T-cell (primary cell): ENCODE results near the gene TTC12. TPM values are rescaled to one million over a fixed set of nuclear protein-coding genes. Genes with fewer than 3 reads are reported as not detected.

Source experiments
- ATAC-seq, 4 experiments: fragments of 200-7000 bp in 3 of 4; fragments of 150-1000 bp in 1 of 4; cut with Tn5 transposase; replicated peaks in 1 of 4; 1 replicate in 3 of 4; 2 replicates in 1 of 4; pipeline ENCODE4 v1.10.0; 2021; ENCODE audit warnings: moderate library complexity in 3 of 4, mild to moderate bottlenecking in 2 of 4, moderate number of reproducible peaks in 1 of 4
- CTCF ChIA-PET, 2 donors: fragments of 300-600 bp; sonication (Branson Sonifier 250); formaldehyde crosslinking; loops; one replicate each; lab custom pipeline; 2022; ENCODE audit warnings: antibody characterized with exemption in 2 of 2; lab: Charles Lee
- POLR2A ChIA-PET, 2 donors: fragments of 300-600 bp; sonication (Branson Sonifier 250); formaldehyde crosslinking; loops; one replicate each; lab custom pipeline; 2022; ENCODE audit warnings: antibody characterized with exemption in 2 of 2; lab: Charles Lee
- DNase-seq, 35 experiments: peaks; one replicate each; pipeline versions ENCODE4 v3.0.0 to v3.0.0-alpha.2; 2013 to 2023
- H3K27ac ChIP-seq: one replicate; pipeline ENCODE4 v1.5.1; 2013; ENCODE audit warnings: low read length
- H3K27me3 ChIP-seq, 2 experiments: replicated peaks in 1 of 2; 1 replicate in 1 of 2; 2 replicates in 1 of 2; pipeline versions ENCODE4 v1.6.1 to v1.7.0; 2013; ENCODE audit warnings: low read length in 1 of 2, mixed read lengths in 1 of 2; ENCODE audit not compliant: control insufficient read depth in 2 of 2, insufficient read depth in 2 of 2; ENCODE audit errors: extremely low read depth in 1 of 2
- H3K36me3 ChIP-seq, 2 donors: 1 replicate in 1 of 2; 2 replicates in 1 of 2; pipeline versions ENCODE4 v1.6.1 to v1.7.0; 2013; ENCODE audit warnings: low read length in 1 of 2; ENCODE audit not compliant: control insufficient read depth in 2 of 2, insufficient read depth in 1 of 2; ENCODE audit errors: extremely low read depth in 1 of 2
- H3K4me1 ChIP-seq, 2 experiments: 1 replicate in 1 of 2; 2 replicates in 1 of 2; pipeline versions ENCODE4 v1.6.1 to v1.7.0; 2013; ENCODE audit warnings: low read length in 2 of 2, mixed read lengths in 1 of 2; ENCODE audit not compliant: insufficient read depth in 2 of 2, control insufficient read depth in 1 of 2; ENCODE audit errors: extremely low read depth in 1 of 2
- H3K4me3 ChIP-seq, 2 donors: 1 replicate in 1 of 2; 2 replicates in 1 of 2; pipeline versions ENCODE4 v1.5.1 to v1.7.0; 2013; ENCODE audit warnings: mild to moderate bottlenecking in 2 of 2, low read length in 1 of 2, moderate library complexity in 1 of 2; ENCODE audit not compliant: control insufficient read depth in 1 of 2; ENCODE audit errors: extremely low read depth in 1 of 2
- H3K9me3 ChIP-seq: 2 replicates; pipeline ENCODE4 v1.7.0; 2013
- H3K27ac Mint-ChIP-seq, 2 donors: one replicate each; pipeline ENCODE4 v1.8.0; 2020 to 2021; ENCODE audit warnings: mild to moderate bottlenecking in 2 of 2, mixed read lengths in 2 of 2
- H3K27me3 Mint-ChIP-seq, 2 donors: one replicate each; pipeline ENCODE4 v1.8.0; 2021 to 2022; ENCODE audit warnings: mixed read lengths in 2 of 2
- H3K36me3 Mint-ChIP-seq: one replicate; pipeline ENCODE4 v1.8.0; 2021; ENCODE audit warnings: mixed read lengths
- H3K4me1 Mint-ChIP-seq, 3 donors: one replicate each; pipeline ENCODE4 v1.8.0; 2020 to 2022; ENCODE audit warnings: mixed read lengths in 3 of 3, mild to moderate bottlenecking in 1 of 3
- H3K4me3 Mint-ChIP-seq, 3 donors: one replicate each; pipeline ENCODE4 v1.8.0; 2020 to 2022; ENCODE audit warnings: mild to moderate bottlenecking in 3 of 3, mixed read lengths in 3 of 3, moderate library complexity in 3 of 3
- H3K9me3 Mint-ChIP-seq, 3 donors: one replicate each; pipeline ENCODE4 v1.8.0; 2020 to 2022; ENCODE audit warnings: mixed read lengths in 3 of 3
- WGBS: methylation state at CpG from one replicate; pipeline ENCODE4 v1.1.5; 2013; ENCODE audit warnings: missing lambda C conversion rate; ENCODE audit not compliant: insufficient coverage; 5-methylcytosine and 5-hydroxymethylcytosine counted together
- total RNA-seq, 35 experiments: library from RNA in 6 of 35; stranded (reverse) in 6 of 35; fragments of 120-200 nt in 1 of 35; gene quantifications; one replicate each; pipeline versions ENCODE4 v1.2.1 to v1.2.4 and lab custom pipeline; 2013 to 2026

Gene TTC12
- total RNA-seq, 5 donors from 2014 or later (not counting 1 experiment from before 2014, with no cell fraction given): 29.0 to 63.8 (median 45.2) TPM

DNA sequence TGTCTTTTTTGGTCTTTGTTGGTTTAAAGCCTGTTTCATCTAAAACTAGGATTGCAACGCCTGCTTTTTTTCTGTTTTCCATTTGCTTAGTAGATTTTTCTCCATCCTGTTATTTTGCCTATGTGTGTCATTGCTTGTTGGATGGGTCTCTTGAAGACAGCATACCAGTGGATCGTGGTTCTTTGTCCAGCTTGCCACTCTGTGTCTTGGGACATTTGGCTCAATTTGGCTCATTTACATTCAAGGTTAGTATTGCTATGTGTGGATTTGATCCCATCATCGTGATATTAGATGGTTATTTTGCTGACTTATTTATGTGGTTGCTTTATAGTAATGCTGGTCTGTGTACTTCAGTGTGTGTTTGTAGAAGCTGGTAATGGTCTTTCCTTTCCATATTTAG lies 41.8 kb downstream of the TTC12 start:
- peaks cover 93% of the 10 kb centered on the region for H3K36me3 Mint-ChIP-seq

DNA sequence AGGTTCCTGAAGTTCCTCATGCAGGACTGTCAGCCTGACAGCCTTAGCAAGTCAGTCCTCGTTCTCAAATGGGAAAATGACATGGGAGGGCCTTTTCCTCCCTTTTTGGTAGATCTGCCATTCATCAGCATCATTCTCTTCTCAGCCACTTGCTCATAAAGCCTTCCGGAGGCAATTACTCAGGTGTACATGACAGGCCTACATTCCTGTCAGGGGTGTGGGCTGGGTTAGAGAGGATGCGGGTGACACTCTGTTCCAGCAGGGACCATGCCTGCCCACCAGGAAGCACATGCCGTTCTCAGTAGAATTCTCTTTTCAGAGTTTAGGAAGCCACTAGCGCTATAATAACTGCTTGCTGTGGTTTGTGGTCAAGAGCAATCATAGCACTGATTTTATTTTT lies 49.0 kb downstream of the TTC12 start:
- ATAC-seq (no peak), DNase-seq (no peak)
- Mint-ChIP-seq H3K9me3 (no peaks in the 10 kb centered on the region), H3K36me3 (peaks cover 65% of the 10 kb centered on the region), H3K27ac (peak overlapping the region; percentile 10 to 56), H3K4me1 (peaks cover 20 to 29% (median 27%) of the 10 kb centered on the region in 3 donors), H3K4me3 (no peak overlapping the region), H3K27me3 (no peaks in the 10 kb centered on the region)
- Histone ChIP-seq H3K36me3 (peaks cover 0 to 75% of the 10 kb centered on the region in 2 donors), H3K4me1 (peaks cover 3 to 12% of the 10 kb centered on the region in 2 experiments), H3K4me3 (no peak overlapping the region), H3K9me3 (no peaks in the 10 kb centered on the region), H3K27ac (no peak overlapping the region), H3K27me3 (no peaks in the 10 kb centered on the region)
- WGBS: 40% methylated on average over 1 of the region's 5 CpGs
- POLR2A ChIA-PET: no interaction called here
- CTCF ChIA-PET: no interaction called here

More for the DNA sequence above, 41.8 kb downstream of the TTC12 start:
- CTCF ChIA-PET: no interaction called here
- ATAC-seq (no peak), DNase-seq (no peak)
- H3K27me3 Mint-ChIP-seq: no peaks in the 10 kb centered on the region
- Histone ChIP-seq H3K27me3 (no peaks in the 10 kb centered on the region), H3K27ac (no peak overlapping the region), H3K4me3 (no peak overlapping the region), H3K36me3 (peaks cover 3 to 67% of the 10 kb centered on the region in 2 donors), H3K4me1 (no peaks in the 10 kb centered on the region), H3K9me3 (no peaks in the 10 kb centered on the region)
- POLR2A ChIA-PET: no interaction called here
- H3K4me1 Mint-ChIP-seq: peaks cover 0 to 15% (median 7%) of the 10 kb centered on the region in 3 donors
- peaks cover 8 to 39% (median 20%) of the 10 kb centered on the region in 3 donors for H3K9me3 Mint-ChIP-seq
- 100% methylated on average over 2 of the region's 3 CpGs for WGBS
- H3K27ac Mint-ChIP-seq: no peak overlapping the region
- H3K4me3 Mint-ChIP-seq: no peak overlapping the region

DNA sequence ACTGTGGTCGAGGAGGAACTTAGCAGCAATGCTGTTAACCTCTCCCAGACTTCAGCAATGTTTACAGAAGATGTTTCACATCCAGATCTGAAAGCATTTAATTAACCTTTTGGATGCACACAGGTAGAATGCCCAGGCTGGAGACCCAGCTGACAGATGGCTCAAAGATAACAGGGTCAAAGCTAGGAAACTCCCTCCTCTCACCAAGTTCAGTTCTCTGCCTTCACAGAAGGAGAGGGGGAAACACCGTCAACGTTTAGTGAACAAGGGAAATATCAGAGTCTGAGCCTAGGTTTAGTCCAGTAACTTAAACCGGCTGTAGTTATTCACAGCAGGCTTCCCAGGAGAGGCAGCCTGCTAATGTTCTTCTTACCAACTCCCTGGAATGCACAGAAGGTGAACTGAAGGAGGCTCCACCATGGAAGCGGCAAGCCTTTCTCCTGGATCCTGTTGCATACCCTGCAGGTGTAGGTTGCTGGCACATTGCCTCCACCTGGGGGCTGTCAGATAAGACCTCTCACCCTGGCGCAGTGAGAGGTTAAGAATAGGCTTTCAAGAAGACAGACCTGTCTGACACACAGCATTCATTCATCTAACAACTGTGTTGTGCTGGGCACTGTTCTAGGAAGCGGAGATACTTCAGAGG lies 49.7 kb downstream of the TTC12 start:
- ATAC-seq (no peak), DNase-seq (no peak)
- H3K4me1 Mint-ChIP-seq: peaks cover 20 to 29% (median 27%) of the 10 kb centered on the region in 3 donors
- no peak overlapping the region for H3K4me3 Mint-ChIP-seq
- no peaks in the 10 kb centered on the region for H3K27me3 Mint-ChIP-seq
- POLR2A ChIA-PET: no interaction called here
- 92% methylated on average over 2 of the region's 7 CpGs for WGBS
- Histone ChIP-seq H3K36me3 (peaks cover 0 to 73% of the 10 kb centered on the region in 2 donors), H3K4me3 (no peak overlapping the region), H3K27ac (no peak overlapping the region), H3K9me3 (no peaks in the 10 kb centered on the region), H3K4me1 (peaks cover 3 to 12% of the 10 kb centered on the region in 2 experiments), H3K27me3 (no peaks in the 10 kb centered on the region)
- H3K36me3 Mint-ChIP-seq: peaks cover 63% of the 10 kb centered on the region
- CTCF ChIA-PET: no interaction called here
- no peaks in the 10 kb centered on the region for H3K9me3 Mint-ChIP-seq
- H3K27ac Mint-ChIP-seq: peak overlapping the region in 1 of 2 donors; percentile 10

DNA sequence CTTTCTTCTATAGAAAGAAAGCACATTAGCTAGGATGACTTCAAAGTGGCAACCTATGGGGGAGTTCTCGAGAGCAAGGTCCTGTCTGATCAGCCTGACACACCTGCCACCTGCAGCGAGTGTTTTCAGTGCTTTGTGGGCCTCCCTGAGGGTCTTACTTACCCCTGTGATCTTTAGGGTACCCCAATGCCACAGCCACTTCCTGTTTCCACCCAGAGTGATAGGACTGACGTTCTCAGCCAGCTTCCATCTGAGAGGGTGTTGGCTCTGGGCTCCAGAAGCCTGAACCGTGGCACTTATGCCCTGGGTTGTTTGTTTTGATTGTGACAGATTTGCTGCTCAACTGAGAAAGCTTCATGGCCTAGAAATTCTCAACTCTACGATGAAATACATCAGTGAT lies 51.5 kb downstream of the TTC12 start:
- Mint-ChIP-seq H3K27me3 (no peaks in the 10 kb centered on the region), H3K4me3 (peak overlapping the region in 1 of 3 donors; percentile 3), H3K9me3 (no peaks in the 10 kb centered on the region), H3K4me1 (peaks cover 20 to 29% (median 27%) of the 10 kb centered on the region in 3 donors), H3K27ac (peak overlapping the region; percentile 56 to 74), H3K36me3 (peaks cover 54% of the 10 kb centered on the region)
- peak in 22 of 35 experiments; percentile 2 to 66 (median 15) for DNase-seq
- ChIA-PET CTCF (interaction anchor here in 1 of 2 donors (0.6 kb wide), 1 partner anchor 516 kb away, joined by 3 read pairs; no protein-coding TSS in a partner anchor), POLR2A (no interaction called here)
- Histone ChIP-seq H3K4me1 (peaks cover 3 to 12% of the 10 kb centered on the region in 2 experiments), H3K27me3 (no peaks in the 10 kb centered on the region), H3K36me3 (peaks cover 0 to 56% of the 10 kb centered on the region in 2 donors), H3K9me3 (no peaks in the 10 kb centered on the region), H3K4me3 (no peak overlapping the region), H3K27ac (no peak overlapping the region)
- 30% methylated on average over 2 of the region's 5 CpGs for WGBS
- ATAC-seq: peak; percentile 31 to 85 (median 65)

DNA sequence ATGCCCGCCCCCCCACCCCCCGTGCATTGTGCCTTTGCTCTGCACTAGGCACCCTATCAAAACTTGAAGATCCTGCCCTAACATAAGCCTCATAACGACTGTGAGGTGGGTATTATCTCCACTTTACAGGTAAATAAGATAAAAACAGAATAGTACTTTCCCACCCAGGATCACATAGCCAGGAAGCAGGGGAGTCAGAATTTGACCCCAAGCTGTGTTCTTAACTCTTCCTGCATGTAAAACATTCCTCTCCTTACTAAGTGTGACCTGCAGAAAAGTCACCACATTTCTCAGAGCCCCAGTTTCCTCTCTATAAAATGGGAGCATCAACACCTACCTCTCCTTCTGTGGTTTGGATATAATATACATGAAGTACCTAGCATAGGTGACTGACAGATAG lies 55.0 kb downstream of the TTC12 start:
- Histone ChIP-seq H3K36me3 (peaks cover 0 to 39% of the 10 kb centered on the region in 2 donors), H3K27me3 (no peaks in the 10 kb centered on the region), H3K27ac (no peak overlapping the region), H3K9me3 (no peaks in the 10 kb centered on the region), H3K4me3 (no peak overlapping the region), H3K4me1 (peaks cover 3 to 12% of the 10 kb centered on the region in 2 experiments)
- peaks cover 15 to 16% (median 16%) of the 10 kb centered on the region in 3 donors for H3K4me1 Mint-ChIP-seq
- ChIA-PET POLR2A (no interaction called here), CTCF (no interaction called here)
- no CpG with 5 or more reads among the region's 3 CpGs for WGBS
- no peaks in the 10 kb centered on the region for H3K27me3 Mint-ChIP-seq
- ATAC-seq (no peak), DNase-seq (no peak)
- H3K4me3 Mint-ChIP-seq: no peak overlapping the region
- no peak overlapping the region for H3K27ac Mint-ChIP-seq
- peaks cover 50% of the 10 kb centered on the region for H3K36me3 Mint-ChIP-seq
- H3K9me3 Mint-ChIP-seq: no peaks in the 10 kb centered on the region

DNA sequence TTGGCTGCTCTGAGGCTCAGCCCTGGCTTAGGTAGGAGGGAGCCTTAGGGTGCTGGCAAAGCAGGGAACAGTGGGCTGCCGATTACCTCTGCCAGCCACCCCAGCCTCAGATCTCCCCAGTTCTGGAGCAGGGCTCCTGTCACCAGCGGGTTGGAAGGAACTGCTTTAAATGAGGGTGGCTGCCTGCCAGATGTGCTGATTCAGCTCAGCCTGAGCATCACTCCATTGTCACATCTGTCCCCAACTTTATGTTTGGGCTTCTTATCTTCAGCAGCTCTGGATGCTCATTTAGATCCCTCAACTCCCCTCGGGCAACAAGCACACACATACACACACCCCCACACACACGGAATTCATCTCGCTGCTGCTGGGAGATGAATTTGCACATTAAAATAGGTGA lies 56.3 kb downstream of the TTC12 start:
- peaks cover 0 to 30% of the 10 kb centered on the region in 2 donors for H3K36me3 ChIP-seq

More for the DNA sequence above, 56.3 kb downstream of the TTC12 start:
- Mint-ChIP-seq H3K9me3 (no peaks in the 10 kb centered on the region), H3K4me3 (no peak overlapping the region), H3K4me1 (peaks cover 9 to 11% (median 11%) of the 10 kb centered on the region in 3 donors), H3K27me3 (no peaks in the 10 kb centered on the region), H3K36me3 (peaks cover 45% of the 10 kb centered on the region), H3K27ac (no peak overlapping the region)
- Histone ChIP-seq H3K27ac (no peak overlapping the region), H3K4me1 (peaks cover 3 to 7% of the 10 kb centered on the region in 2 experiments), H3K4me3 (no peak overlapping the region), H3K9me3 (no peaks in the 10 kb centered on the region), H3K27me3 (no peaks in the 10 kb centered on the region)
- DNase-seq (no peak), ATAC-seq (no peak)
- CTCF ChIA-PET: no interaction called here
- 75% methylated on average over 1 of the region's 5 CpGs for WGBS
- POLR2A ChIA-PET: no interaction called here
